IgD-negative memory B cell (primary cell): ENCODE data around the gene XRCC3. TPM values are rescaled to one million over a fixed set of nuclear protein-coding genes. Genes with fewer than 3 reads are reported as not detected.

Experiments used
- H3K27ac Mint-ChIP-seq, 3 donors: one replicate each; pipeline ENCODE4 v1.8.0; 2020 to 2022; ENCODE audit warnings: mild to moderate bottlenecking in 3 of 3, mixed read lengths in 3 of 3, moderate library complexity in 1 of 3
- H3K27me3 Mint-ChIP-seq: one replicate; pipeline ENCODE4 v1.8.0; 2021; ENCODE audit warnings: mixed read lengths
- H3K36me3 Mint-ChIP-seq: one replicate; pipeline ENCODE4 v1.8.0; 2020; ENCODE audit warnings: mild to moderate bottlenecking, mixed read lengths
- H3K4me1 Mint-ChIP-seq, 3 donors: one replicate each; pipeline ENCODE4 v1.8.0; 2020 to 2022; ENCODE audit warnings: mixed read lengths in 3 of 3, mild to moderate bottlenecking in 1 of 3
- H3K4me3 Mint-ChIP-seq, 4 donors: one replicate each; pipeline ENCODE4 v1.8.0; 2020 to 2022; ENCODE audit warnings: mild to moderate bottlenecking in 4 of 4, mixed read lengths in 4 of 4, moderate library complexity in 3 of 4
- H3K9me3 Mint-ChIP-seq, 3 donors: one replicate each; pipeline ENCODE4 v1.8.0; 2020 to 2021; ENCODE audit warnings: mixed read lengths in 3 of 3, mild to moderate bottlenecking in 1 of 3
- polyA plus RNA-seq: library from polyadenylated mRNA; unstranded; fragments of 300-500 nt; fragmentation: Illumina TruSeq; gene quantifications from one replicate; pipeline ENCODE4 v1.2.3, GENCODE V29; 2021

Gene XRCC3
- polyA plus RNA-seq, 1 donor from 2014 or later: 5.7 TPM

- Mint-ChIP-seq H3K36me3 (peaks cover 2% of the 10 kb centered on the region), H3K9me3 (no peaks in the 10 kb centered on the region), H3K4me3 (peak overlapping the region in 1 of 4 donors; percentile 53), H3K4me1 (peaks cover 26 to 28% (median 26%) of the 10 kb centered on the region in 3 donors), H3K27me3 (no peaks in the 10 kb centered on the region), H3K27ac (peak overlapping the region in 2 of 3 donors; percentile 51 to 95)
These were observed 26.8 kb downstream of the XRCC3 start for GRCh38 chr14:103688441-103688840.

DNA sequence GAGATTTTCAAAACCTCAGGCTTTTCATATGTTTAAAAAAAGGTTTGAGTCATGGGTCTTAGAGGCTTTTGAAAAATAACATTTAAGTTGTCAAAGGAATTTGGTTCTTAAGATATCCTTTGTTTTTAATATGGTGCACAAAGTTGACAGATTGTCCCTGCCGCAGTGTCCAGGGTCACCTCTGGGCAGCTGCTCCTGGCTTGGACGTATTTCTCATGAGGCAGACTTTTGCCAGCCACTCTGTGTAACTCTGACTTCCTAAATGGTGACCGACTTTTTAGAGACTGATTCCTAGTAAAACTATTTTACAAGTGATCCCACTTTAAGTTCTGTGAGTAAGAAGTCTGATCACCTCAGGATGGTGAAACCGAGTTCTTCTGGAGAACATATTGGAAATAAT is 27.5 kb downstream of the XRCC3 start:
- Mint-ChIP-seq H3K4me1 (peaks cover 26 to 28% (median 26%) of the 10 kb centered on the region in 3 donors), H3K36me3 (peaks cover 2% of the 10 kb centered on the region), H3K27ac (no peak overlapping the region), H3K4me3 (no peak overlapping the region), H3K9me3 (no peaks in the 10 kb centered on the region), H3K27me3 (no peaks in the 10 kb centered on the region)

DNA sequence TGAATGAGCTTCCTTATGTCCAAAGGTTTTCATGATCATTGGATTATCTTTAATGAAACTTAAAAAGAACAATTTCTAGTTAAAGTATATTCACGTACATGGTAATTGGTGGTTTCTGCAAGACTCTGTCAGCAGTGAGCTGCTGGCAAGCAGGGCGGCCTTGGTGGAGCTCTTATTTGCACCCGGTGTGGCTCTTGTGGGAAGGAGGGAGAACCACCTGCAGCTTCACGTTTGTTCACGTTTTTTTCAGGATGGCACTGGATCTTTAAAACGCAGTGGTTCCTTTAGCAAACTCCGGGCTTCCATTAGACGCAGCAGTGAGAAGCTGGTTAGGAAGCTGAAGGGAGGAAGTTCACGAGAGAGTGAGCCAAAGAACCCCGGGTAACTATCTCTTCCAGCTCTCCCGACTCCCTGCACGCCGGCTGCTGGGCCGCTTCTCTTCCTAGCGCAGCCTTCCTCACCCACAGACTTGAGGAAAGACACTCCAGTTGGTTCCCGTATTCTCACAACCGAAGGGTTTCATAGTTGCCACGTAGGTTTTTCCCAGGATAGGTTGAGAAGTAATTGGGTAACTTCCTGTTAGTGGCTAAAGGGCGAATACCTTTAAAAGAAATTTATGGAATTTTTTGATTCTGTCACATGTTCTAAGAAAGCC is 28.3 kb downstream of the XRCC3 start:
- no peak overlapping the region for H3K27ac Mint-ChIP-seq
- H3K4me1 Mint-ChIP-seq: peaks cover 21 to 24% (median 22%) of the 10 kb centered on the region in 3 donors
- H3K27me3 Mint-ChIP-seq: no peaks in the 10 kb centered on the region
- H3K9me3 Mint-ChIP-seq: no peaks in the 10 kb centered on the region
- peaks cover 2% of the 10 kb centered on the region for H3K36me3 Mint-ChIP-seq
- H3K4me3 Mint-ChIP-seq: no peak overlapping the region

- no peak overlapping the region for H3K27ac Mint-ChIP-seq
- no peak overlapping the region for H3K4me3 Mint-ChIP-seq
- H3K9me3 Mint-ChIP-seq: no peaks in the 10 kb centered on the region
- peaks cover 12 to 15% (median 15%) of the 10 kb centered on the region in 3 donors for H3K4me1 Mint-ChIP-seq
- peaks cover 2% of the 10 kb centered on the region for H3K36me3 Mint-ChIP-seq
- H3K27me3 Mint-ChIP-seq: no peaks in the 10 kb centered on the region
These were observed 29.7 kb downstream of the XRCC3 start for GRCh38 chr14:103685276-103686211.

DNA sequence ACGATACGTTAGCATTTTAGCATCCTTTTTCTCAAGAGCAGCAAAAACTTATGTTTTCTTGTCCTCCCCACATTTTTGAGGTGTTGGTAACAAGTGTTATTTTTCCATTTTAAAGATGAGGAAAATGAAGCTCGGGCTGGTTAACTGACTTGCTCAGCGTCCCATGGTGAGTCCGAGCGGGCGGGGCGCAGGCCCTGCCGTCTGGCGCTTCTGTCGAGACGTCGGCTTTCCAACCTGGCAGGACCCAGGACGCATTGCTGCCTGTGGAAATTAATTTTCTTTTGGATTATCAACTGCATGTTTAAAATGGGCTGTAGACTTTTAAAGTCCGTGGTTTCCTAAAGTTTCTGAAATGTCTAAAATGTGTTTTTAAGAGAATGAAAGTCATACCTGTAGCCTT is 30.4 kb downstream of the XRCC3 start:
- peaks cover 2% of the 10 kb centered on the region for H3K36me3 Mint-ChIP-seq
- H3K4me1 Mint-ChIP-seq: peaks cover 7 to 12% (median 9%) of the 10 kb centered on the region in 3 donors
- H3K27ac Mint-ChIP-seq: no peak overlapping the region
- H3K4me3 Mint-ChIP-seq: no peak overlapping the region
- H3K27me3 Mint-ChIP-seq: no peaks in the 10 kb centered on the region
- no peaks in the 10 kb centered on the region for H3K9me3 Mint-ChIP-seq

DNA sequence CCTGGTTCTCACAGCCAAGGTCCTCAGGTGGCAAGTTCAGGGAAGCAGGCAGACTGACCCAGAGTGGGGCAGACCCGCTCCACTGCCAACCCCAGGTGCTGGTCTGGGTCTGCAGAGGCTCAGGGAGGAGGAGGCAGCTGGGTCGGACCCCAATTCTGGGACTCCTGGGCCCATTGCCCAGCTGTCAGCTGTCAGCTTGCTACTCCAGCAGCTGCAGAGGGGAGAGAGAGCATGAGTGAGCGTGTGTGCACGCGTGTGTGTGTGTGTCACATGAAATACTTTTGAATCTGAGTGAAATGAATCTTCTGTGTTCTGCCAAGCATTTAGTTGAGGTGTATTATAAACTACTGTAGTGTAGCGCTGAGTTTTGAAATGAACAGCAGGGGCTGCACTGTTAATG is 30.8 kb downstream of the XRCC3 start:
- Mint-ChIP-seq H3K9me3 (no peaks in the 10 kb centered on the region), H3K27me3 (no peaks in the 10 kb centered on the region), H3K27ac (no peak overlapping the region), H3K4me1 (peaks cover 8 to 11% (median 11%) of the 10 kb centered on the region in 3 donors), H3K36me3 (peaks cover 2% of the 10 kb centered on the region), H3K4me3 (no peak overlapping the region)

DNA sequence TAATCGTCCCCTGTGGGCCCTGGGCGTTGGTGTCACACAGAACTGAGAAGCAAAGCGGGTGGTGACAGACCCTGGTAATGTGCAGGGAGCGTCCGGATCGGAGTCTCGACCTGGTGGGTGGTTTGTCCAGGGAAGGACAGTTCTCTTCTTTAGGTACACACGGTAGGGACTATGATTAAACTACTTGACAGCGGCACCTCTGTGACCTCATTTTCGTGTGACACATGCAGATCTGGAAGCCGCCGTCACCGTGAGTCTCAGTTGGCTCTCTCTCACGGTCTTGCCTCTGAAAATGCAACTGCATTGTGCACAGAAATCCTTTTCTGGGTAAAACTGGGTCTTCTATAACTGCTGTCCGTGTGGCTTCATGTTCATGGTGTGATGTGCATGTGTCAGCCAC is 32.1 kb downstream of the XRCC3 start:
- peaks cover 2% of the 10 kb centered on the region for H3K36me3 Mint-ChIP-seq
- peaks cover 8 to 11% (median 8%) of the 10 kb centered on the region in 3 donors for H3K4me1 Mint-ChIP-seq
- H3K4me3 Mint-ChIP-seq: no peak overlapping the region
- H3K9me3 Mint-ChIP-seq: no peaks in the 10 kb centered on the region
- H3K27ac Mint-ChIP-seq: no peak overlapping the region
- no peaks in the 10 kb centered on the region for H3K27me3 Mint-ChIP-seq

- peak overlapping the region in 2 of 3 donors; percentile 26 to 61 for H3K27ac Mint-ChIP-seq
- no peak overlapping the region for H3K4me3 Mint-ChIP-seq
- H3K9me3 Mint-ChIP-seq: no peaks in the 10 kb centered on the region
- no peaks in the 10 kb centered on the region for H3K27me3 Mint-ChIP-seq
- H3K36me3 Mint-ChIP-seq: no peaks in the 10 kb centered on the region
- peaks cover 8 to 11% (median 8%) of the 10 kb centered on the region in 3 donors for H3K4me1 Mint-ChIP-seq
These were observed 34.6 kb downstream of the XRCC3 start for GRCh38 chr14:103680491-103681231.

DNA sequence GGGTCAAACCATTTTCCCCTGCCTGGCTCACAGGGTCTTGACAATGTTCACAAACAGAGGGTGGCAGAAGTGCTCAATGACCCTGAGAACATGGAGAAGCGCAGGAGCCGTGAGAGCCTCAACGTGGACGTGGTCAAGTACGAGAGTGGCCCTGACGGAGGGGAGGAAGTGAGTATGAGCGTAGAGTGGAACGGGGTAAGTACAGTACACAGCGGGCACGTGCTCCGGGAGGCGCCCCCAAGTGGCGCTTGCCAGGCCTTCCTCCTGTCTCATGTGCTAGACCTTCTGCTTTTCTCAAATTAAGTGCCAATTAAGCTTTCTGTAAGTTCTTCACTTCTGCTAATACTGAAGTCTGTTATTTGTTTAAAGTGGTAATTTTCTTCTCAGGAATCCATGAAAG is 35.9 kb downstream of the XRCC3 start:
- Mint-ChIP-seq H3K4me1 (peaks cover 8 to 11% (median 8%) of the 10 kb centered on the region in 3 donors), H3K27ac (peak overlapping the region in 2 of 3 donors; percentile 56 to 66), H3K36me3 (no peaks in the 10 kb centered on the region), H3K27me3 (no peaks in the 10 kb centered on the region), H3K9me3 (no peaks in the 10 kb centered on the region), H3K4me3 (no peak overlapping the region)

GRCh38 chr14:103676881-103677675 is 38.2 kb downstream of the XRCC3 start:
- H3K36me3 Mint-ChIP-seq: peaks cover 5% of the 10 kb centered on the region
- H3K4me1 Mint-ChIP-seq: peaks cover 8 to 11% (median 8%) of the 10 kb centered on the region in 3 donors
- peak overlapping the region in 1 of 3 donors; percentile 37 for H3K27ac Mint-ChIP-seq
- no peaks in the 10 kb centered on the region for H3K9me3 Mint-ChIP-seq
- no peaks in the 10 kb centered on the region for H3K27me3 Mint-ChIP-seq
- no peak overlapping the region for H3K4me3 Mint-ChIP-seq

DNA sequence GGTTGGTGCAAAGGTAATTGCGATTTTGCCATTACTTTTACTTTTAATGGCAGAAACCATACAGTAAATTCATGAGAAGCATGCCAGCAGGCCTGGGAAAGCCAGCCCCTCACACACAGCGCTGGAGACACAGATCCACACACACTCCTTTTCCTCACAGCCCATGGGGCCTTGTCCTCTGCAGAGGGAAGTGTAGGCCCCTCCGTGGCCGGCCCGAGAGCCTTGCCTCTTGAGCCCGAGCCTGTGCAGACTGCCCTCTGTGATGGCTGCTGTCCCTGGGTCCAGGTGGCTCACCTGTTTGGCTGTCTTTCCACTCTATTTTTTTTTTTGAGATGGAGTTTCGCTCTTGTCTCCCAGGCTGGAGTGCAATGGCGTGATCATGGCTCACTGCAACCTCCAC is 39.3 kb downstream of the XRCC3 start:
- Mint-ChIP-seq H3K4me1 (peaks cover 8 to 11% (median 8%) of the 10 kb centered on the region in 3 donors), H3K4me3 (no peak overlapping the region), H3K27me3 (no peaks in the 10 kb centered on the region), H3K9me3 (no peaks in the 10 kb centered on the region), H3K36me3 (peaks cover 5% of the 10 kb centered on the region), H3K27ac (no peak overlapping the region)

DNA sequence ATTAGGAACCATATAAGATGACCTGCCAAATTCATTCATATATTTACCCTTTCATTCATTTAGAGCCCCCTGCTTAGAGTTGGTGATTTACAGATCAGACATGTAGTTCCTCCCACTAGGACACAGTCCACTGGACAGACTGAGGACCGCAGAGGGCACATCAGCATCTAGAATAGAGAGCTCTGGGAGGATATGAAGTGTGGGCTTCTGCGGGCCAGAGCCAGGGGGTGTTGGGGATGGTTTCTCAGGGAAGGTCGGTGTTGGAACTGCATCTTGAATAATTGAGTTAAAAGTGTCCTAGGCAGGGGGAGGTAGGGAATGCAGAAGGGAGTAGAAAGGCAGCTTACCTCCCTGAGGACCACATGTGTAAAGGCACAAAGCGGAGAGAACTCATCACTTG is 43.3 kb downstream of the XRCC3 start:
- Mint-ChIP-seq H3K9me3 (no peaks in the 10 kb centered on the region), H3K4me3 (peak overlapping the region in 1 of 4 donors; percentile 9), H3K27me3 (no peaks in the 10 kb centered on the region), H3K36me3 (peaks cover 5% of the 10 kb centered on the region), H3K27ac (peak overlapping the region in 1 of 3 donors; percentile 24), H3K4me1 (no peaks in the 10 kb centered on the region)

DNA sequence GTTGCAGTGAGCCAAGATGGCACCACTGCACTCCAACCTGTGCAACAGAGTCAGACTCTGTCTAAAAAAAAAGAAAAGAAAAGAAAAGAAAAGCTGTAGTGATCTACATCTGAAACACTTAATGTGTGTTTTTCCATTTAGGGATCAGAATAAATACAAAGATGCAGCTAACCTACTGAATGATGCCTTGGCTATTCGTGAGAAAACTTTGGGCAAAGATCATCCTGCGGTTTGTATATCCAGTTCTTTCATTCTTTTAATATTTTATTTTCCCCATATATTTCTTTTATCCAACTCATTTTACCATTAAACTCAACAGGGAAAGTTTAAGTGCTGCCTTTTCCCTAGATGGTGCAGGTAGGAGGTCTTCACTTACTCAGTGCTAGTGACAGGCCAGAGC is 45.9 kb downstream of the XRCC3 start:
- no peak overlapping the region for H3K4me3 Mint-ChIP-seq
- H3K27me3 Mint-ChIP-seq: no peaks in the 10 kb centered on the region
- no peaks in the 10 kb centered on the region for H3K4me1 Mint-ChIP-seq
- H3K36me3 Mint-ChIP-seq: peaks cover 5% of the 10 kb centered on the region
- no peak overlapping the region for H3K27ac Mint-ChIP-seq
- H3K9me3 Mint-ChIP-seq: no peaks in the 10 kb centered on the region

- no peak overlapping the region for H3K4me3 Mint-ChIP-seq
- no peaks in the 10 kb centered on the region for H3K9me3 Mint-ChIP-seq
- H3K27me3 Mint-ChIP-seq: no peaks in the 10 kb centered on the region
- H3K4me1 Mint-ChIP-seq: peaks cover 0 to 2% (median 0%) of the 10 kb centered on the region in 3 donors
- H3K27ac Mint-ChIP-seq: no peak overlapping the region
- H3K36me3 Mint-ChIP-seq: peaks cover 2% of the 10 kb centered on the region
These were observed 47.1 kb downstream of the XRCC3 start for GRCh38 chr14:103668117-103668516.
